GM12878 (cell line): ENCODE measurements around the gene APH1B. TPM values are rescaled to one million over a fixed set of nuclear protein-coding genes. Genes with fewer than 3 reads are reported as not detected.

ENCODE experiments used
- ATAC-seq: fragments of 200-7000 bp; cut with Tn5 transposase; 3 replicates; pipeline ENCODE4 v1.9.1; 2020; ENCODE audit warnings: mild to moderate bottlenecking, moderate library complexity
- BruUV-seq: library from RNA; stranded (reverse); fragments of 400-500 nt; replicated peaks from 2 replicates; lab custom pipeline; 2021; lab: Mats Ljungman, UMichigan
- CTCF ChIA-PET: fragments of 300-600 bp; sonication (Branson Sonifier 250); formaldehyde crosslinking; extraction: SDS; loops from one replicate; lab custom pipeline; 2021; ENCODE audit warnings: inconsistent platforms; lab: Yijun Ruan, JAX
- POLR2A ChIA-PET: fragments of 350-600 bp; formaldehyde crosslinking; extraction: SDS; loops from one replicate; lab custom pipeline; 2021; ENCODE audit warnings: inconsistent platforms; lab: Charles Lee
- RAD21 ChIA-PET: fragments of 300-600 bp; sonication (Branson Sonifier 250); formaldehyde crosslinking; loops from one replicate; lab custom pipeline; 2023; ENCODE audit warnings: antibody characterized with exemption; ENCODE audit not compliant: unreplicated experiment; lab: Charles Lee
- SMC1A ChIA-PET: fragments of 300-600 bp; sonication (Branson Sonifier 250); formaldehyde crosslinking; loops from one replicate; lab custom pipeline; 2023; ENCODE audit not compliant: unreplicated experiment, uncharacterized antibody; lab: Charles Lee
- DNase-seq: peaks from one replicate; pipeline ENCODE4 v3.0.0-alpha.2; 2011; ENCODE audit warnings: low read depth, low spot score
- FAIRE-seq: peaks from 3 replicates; lab custom pipeline; 2011; peaks lifted over from hg19 to GRCh38; lab: Jason Lieb, UNC
- H2AFZ ChIP-seq: 2 replicates; pipeline ENCODE4 v1.6.0; 2011; ENCODE audit warnings: low read depth, low read length, control low read depth; ENCODE audit not compliant: control insufficient read depth
- H3K27ac ChIP-seq: 2 replicates; pipeline ENCODE4 v1.5.1; 2011; ENCODE audit warnings: control low read depth; ENCODE audit not compliant: control insufficient read depth, insufficient read depth
- H3K27me3 ChIP-seq, 2 experiments: replicated peaks in 1 of 2; 2 replicates each; pipeline versions ENCODE4 v1.6.0 to v1.6.1; 2011; ENCODE audit warnings: low read length in 1 of 2; ENCODE audit not compliant: control insufficient read depth in 2 of 2, insufficient read depth in 2 of 2
- H3K36me3 ChIP-seq, 2 experiments: 2 replicates each; pipeline ENCODE4 v1.5.1; 2011; ENCODE audit warnings: low read length in 1 of 2; ENCODE audit not compliant: control insufficient read depth in 2 of 2, insufficient read depth in 2 of 2
- H3K4me1 ChIP-seq: 2 replicates; pipeline ENCODE4 v1.6.1; 2011; ENCODE audit warnings: mild to moderate bottlenecking, low read length, moderate library complexity, mixed read lengths; ENCODE audit not compliant: control insufficient read depth, insufficient read depth
- H3K4me2 ChIP-seq: 2 replicates; pipeline ENCODE4 v1.6.0; 2011; ENCODE audit warnings: control low read depth; ENCODE audit not compliant: control insufficient read depth, insufficient read depth
- H3K4me3 ChIP-seq: fragments of 200-600 bp; sonication (generic); 2 replicates; pipeline ENCODE4 v1.5.1; 2016
- H3K79me2 ChIP-seq: 2 replicates; pipeline ENCODE4 v1.6.0; 2011; ENCODE audit warnings: low read length; ENCODE audit not compliant: control insufficient read depth, insufficient read depth
- H3K9ac ChIP-seq: 2 replicates; pipeline ENCODE4 v1.8.0; 2011; ENCODE audit warnings: low read length, control low read depth, mixed read lengths; ENCODE audit not compliant: control insufficient read depth, insufficient read depth
- H3K9me3 ChIP-seq: replicated peaks from 3 replicates; pipeline ENCODE4 v1.5.1; 2011; ENCODE audit warnings: mild to moderate bottlenecking, low read length; ENCODE audit not compliant: control insufficient read depth, insufficient read depth
- H4K20me1 ChIP-seq: 2 replicates; pipeline ENCODE4 v1.6.0; 2011; ENCODE audit not compliant: control insufficient read depth, insufficient read depth
- BRCA1 ChIP-seq: IDR thresholded peaks from 2 replicates; pipeline ENCODE4 v1.6.1; 2011; ENCODE audit warnings: low read depth, low read length, improper control_type of control experiment
- HCFC1 ChIP-seq: fragments of 150-350 bp; IDR thresholded peaks from 2 replicates; pipeline ENCODE4 v1.6.1; 2014; ENCODE audit warnings: low read length
- KDM1A ChIP-seq: fragments of 200-600 bp; sonication (generic); IDR thresholded peaks from 2 replicates; pipeline ENCODE4 v1.6.1; 2016; ENCODE audit warnings: borderline replicate concordance
- MTA3 ChIP-seq: IDR thresholded peaks from 2 replicates; pipeline ENCODE4 v1.6.1; 2012; ENCODE audit warnings: low read length, inconsistent platforms, borderline replicate concordance
- MXI1 ChIP-seq: fragments of 150-350 bp; IDR thresholded peaks from 2 replicates; pipeline ENCODE4 v1.6.1; 2011; ENCODE audit warnings: low read depth, mild to moderate bottlenecking, inconsistent platforms, low read length, improper control_type of control experiment
- NFXL1 ChIP-seq: fragments of 450-650 bp; IDR thresholded peaks from 2 replicates; pipeline ENCODE4 v1.6.1; 2017; ENCODE audit warnings: antibody characterized with exemption, mild to moderate bottlenecking, borderline replicate concordance
- NFYA ChIP-seq: IDR thresholded peaks from 2 replicates; pipeline ENCODE4 v1.6.1; 2011; ENCODE audit warnings: low read depth, mild to moderate bottlenecking, low read length, improper control_type of control experiment, borderline replicate concordance
- NRF1 ChIP-seq: conservative IDR thresholded peaks from 2 replicates; pipeline ENCODE4 v1.6.1; 2011; ENCODE audit warnings: mild to moderate bottlenecking, low read depth, low read length, improper control_type of control experiment
- POLR2AphosphoS2 ChIP-seq: IDR thresholded peaks from 2 replicates; pipeline ENCODE4 v1.6.1; 2011; ENCODE audit warnings: low read depth, mild to moderate bottlenecking, low read length, improper control_type of control experiment, moderate library complexity
- POU2F2 ChIP-seq: IDR thresholded peaks from 3 replicates; pipeline ENCODE4 v1.6.1; 2011; ENCODE audit warnings: low read depth, mild to moderate bottlenecking, low read length, borderline replicate concordance
- RAD21 ChIP-seq: IDR thresholded peaks from 2 replicates; pipeline ENCODE4 v1.6.1; 2011; ENCODE audit warnings: mild to moderate bottlenecking, low read depth, low read length, moderate library complexity; ENCODE audit not compliant: insufficient read depth
- SIX5 ChIP-seq: IDR thresholded peaks from 2 replicates; pipeline ENCODE4 v1.6.1; 2011; ENCODE audit warnings: mild to moderate bottlenecking, low read depth, low read length, moderate library complexity; ENCODE audit not compliant: severe bottlenecking
- ZNF207 ChIP-seq: fragments of 450-650 bp; IDR thresholded peaks from 2 replicates; pipeline ENCODE4 v1.6.1; 2014; ENCODE audit warnings: antibody characterized with exemption, mild to moderate bottlenecking, borderline replicate concordance
- ZZZ3 ChIP-seq: IDR thresholded peaks from 2 replicates; pipeline ENCODE4 v1.6.1; 2011; ENCODE audit warnings: low read depth; ENCODE audit not compliant: control insufficient read depth, insufficient read length
- WGBS: methylation state at CpG from one replicate; pipeline ENCODE4 v1.1.6; 2016; ENCODE audit warnings: low lambda C conversion rate; ENCODE audit not compliant: insufficient replicate concordance, insufficient coverage; ENCODE audit errors: missing lambda C conversion rate; 5-methylcytosine and 5-hydroxymethylcytosine counted together
- in situ Hi-C: fragments of 300-500 bp; cut with MboI; formaldehyde crosslinking; loops from 9 replicates; pipeline ENCODE4 v1.14.3; 2018; ENCODE audit warnings: mixed read lengths
- intact Hi-C: fragments of 100-400 bp; cut with micrococcal nuclease; formaldehyde crosslinking; loops from one replicate; pipeline ENCODE4 v1.14.2; 2022; ENCODE audit not compliant: unreplicated experiment
- polyA plus RNA-seq, 11 experiments: library from polyadenylated mRNA; depleted of rRNA in 4 of 11; unstranded in 6 of 11; stranded (reverse) in 5 of 11; fragments of >200 nt; fragmentation: Nextera tagmentation in 4 of 11; fragmentation: Illumina TruSeq in 1 of 11; extraction: Ambion mirVana in 4 of 11; extraction: Trizol in 1 of 11; gene quantifications; 1 replicate in 1 of 11; 2 replicates in 10 of 11; pipeline versions ENCODE4 v1.2.1 to v1.2.3, GENCODE V29; 2011 to 2016; ENCODE audit warnings: inconsistent platforms in 2 of 11, missing spikeins in 2 of 11, low read depth in 1 of 11
- total RNA-seq, 4 experiments: library from RNA; depleted of rRNA in 3 of 4; stranded (reverse); fragments of >200 nt in 3 of 4; fragmentation: Illumina TruSeq in 1 of 4; extraction: Trizol in 1 of 4; gene quantifications; 2 replicates each; pipeline versions ENCODE4 v1.2.1 to v1.2.3, GENCODE V29; 2013 to 2021
- TF ChIP-seq, protein P1 (sequence below): fragments of 450-650 bp; IDR thresholded peaks from 2 replicates; pipeline ENCODE4 v1.6.1; 2016; ENCODE audit warnings: mild to moderate bottlenecking
- TF ChIP-seq, protein P2 (sequence below): fragments of 450-650 bp; IDR thresholded peaks from 2 replicates; pipeline ENCODE4 v1.6.1; 2017; ENCODE audit warnings: mild to moderate bottlenecking
- TF ChIP-seq, protein P3 (sequence below): IDR thresholded peaks from 2 replicates; pipeline ENCODE4 v1.6.1; 2012; ENCODE audit warnings: low read depth, low read length, improper control_type of control experiment
- TF ChIP-seq, protein P4 (sequence below): IDR thresholded peaks from 2 replicates; pipeline ENCODE4 v1.6.1; 2012; ENCODE audit warnings: low read depth, low read length, improper control_type of control experiment

Gene APH1B
- total and polyA plus RNA-seq, 10 of the 15 experiments (the other 5 are each of a cell fraction or from before 2014, with no cell fraction given): 5.0 to 20.8 (median 11.1) TPM

DNA sequence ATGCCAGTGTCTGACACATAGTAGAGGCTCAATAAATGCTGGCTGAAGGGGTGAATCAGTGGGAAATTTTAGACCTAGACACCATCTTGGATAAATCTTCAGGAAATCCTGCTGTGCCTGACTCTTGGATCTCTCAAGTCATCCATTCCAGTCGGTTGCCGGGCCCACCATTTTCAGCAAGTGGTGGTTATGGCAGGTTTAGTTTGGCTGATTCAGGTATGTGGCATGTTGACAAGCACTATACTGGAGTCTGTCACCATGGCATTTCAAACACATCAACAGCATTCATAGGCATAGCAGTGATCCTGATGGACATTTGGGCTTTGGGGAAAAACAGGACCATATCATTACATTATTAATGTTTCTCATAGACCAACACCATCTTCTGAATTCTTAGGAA is 25.7 kb upstream of the APH1B start:
- no peaks in the 10 kb centered on the region for H3K9me3 ChIP-seq
- FAIRE-seq: no peak
- H3K4me3 ChIP-seq: no peak overlapping the region
- no peaks in the 10 kb centered on the region for H4K20me1 ChIP-seq
- ATAC-seq: no peak
- H3K79me2 ChIP-seq: no peaks in the 10 kb centered on the region
- SMC1A ChIA-PET: interaction anchor here (1.0 to 2.9 kb wide), 3 partner anchors 10 to 67 kb away, joined by 3 to 10 read pairs (median 3); no protein-coding TSS in a partner anchor
- WGBS: 97% methylated on average over 2 of the region's 2 CpGs
- no peak overlapping the region for H3K27ac ChIP-seq
- no peak for DNase-seq
- H3K27me3 ChIP-seq: no peaks in the 10 kb centered on the region
- no peak overlapping the region for H3K9ac ChIP-seq
- CTCF ChIA-PET: interaction anchor here (1.1 kb wide), 2 partner anchors 10 to 13 kb away, joined by 3 to 5 read pairs; no protein-coding TSS in a partner anchor
- peaks cover 2 to 24% of the 10 kb centered on the region in 2 experiments for H3K36me3 ChIP-seq
- BruUV-seq: no TSS peak
- no peaks in the 10 kb centered on the region for H3K4me1 ChIP-seq
- in situ Hi-C loops: no loop called here
- no peak overlapping the region for H2AFZ ChIP-seq
- POLR2A ChIA-PET: interaction anchor here (1.0 kb wide), 1 partner anchor 94 kb away, joined by 3 read pairs; the partner anchor contains the start of gene RPS27L
- RAD21 ChIA-PET: no interaction called here
- H3K4me2 ChIP-seq: no peak overlapping the region
- intact Hi-C loops: no loop called here
- TF ChIP-seq MXI1: no peak
- TF ChIP-seq SIX5: no peak
- TF ChIP-seq KDM1A: no peak
- no peak for TF ChIP-seq BRCA1
- no peak for TF ChIP-seq POU2F2
- no peak for TF ChIP-seq ZZZ3
- TF ChIP-seq NFXL1: no peak
- TF ChIP-seq, protein P1, sequence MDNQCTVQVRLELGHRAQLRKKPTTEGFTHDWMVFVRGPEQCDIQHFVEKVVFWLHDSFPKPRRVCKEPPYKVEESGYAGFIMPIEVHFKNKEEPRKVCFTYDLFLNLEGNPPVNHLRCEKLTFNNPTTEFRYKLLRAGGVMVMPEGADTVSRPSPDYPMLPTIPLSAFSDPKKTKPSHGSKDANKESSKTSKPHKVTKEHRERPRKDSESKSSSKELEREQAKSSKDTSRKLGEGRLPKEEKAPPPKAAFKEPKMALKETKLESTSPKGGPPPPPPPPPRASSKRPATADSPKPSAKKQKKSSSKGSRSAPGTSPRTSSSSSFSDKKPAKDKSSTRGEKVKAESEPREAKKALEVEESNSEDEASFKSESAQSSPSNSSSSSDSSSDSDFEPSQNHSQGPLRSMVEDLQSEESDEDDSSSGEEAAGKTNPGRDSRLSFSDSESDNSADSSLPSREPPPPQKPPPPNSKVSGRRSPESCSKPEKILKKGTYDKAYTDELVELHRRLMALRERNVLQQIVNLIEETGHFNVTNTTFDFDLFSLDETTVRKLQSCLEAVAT: no peak
- TF ChIP-seq, protein P2, sequence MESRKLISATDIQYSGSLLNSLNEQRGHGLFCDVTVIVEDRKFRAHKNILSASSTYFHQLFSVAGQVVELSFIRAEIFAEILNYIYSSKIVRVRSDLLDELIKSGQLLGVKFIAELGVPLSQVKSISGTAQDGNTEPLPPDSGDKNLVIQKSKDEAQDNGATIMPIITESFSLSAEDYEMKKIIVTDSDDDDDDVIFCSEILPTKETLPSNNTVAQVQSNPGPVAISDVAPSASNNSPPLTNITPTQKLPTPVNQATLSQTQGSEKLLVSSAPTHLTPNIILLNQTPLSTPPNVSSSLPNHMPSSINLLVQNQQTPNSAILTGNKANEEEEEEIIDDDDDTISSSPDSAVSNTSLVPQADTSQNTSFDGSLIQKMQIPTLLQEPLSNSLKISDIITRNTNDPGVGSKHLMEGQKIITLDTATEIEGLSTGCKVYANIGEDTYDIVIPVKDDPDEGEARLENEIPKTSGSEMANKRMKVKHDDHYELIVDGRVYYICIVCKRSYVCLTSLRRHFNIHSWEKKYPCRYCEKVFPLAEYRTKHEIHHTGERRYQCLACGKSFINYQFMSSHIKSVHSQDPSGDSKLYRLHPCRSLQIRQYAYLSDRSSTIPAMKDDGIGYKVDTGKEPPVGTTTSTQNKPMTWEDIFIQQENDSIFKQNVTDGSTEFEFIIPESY: no peak
- no peak for TF ChIP-seq NFYA
- TF ChIP-seq HCFC1: no peak
- TF ChIP-seq, protein P3, sequence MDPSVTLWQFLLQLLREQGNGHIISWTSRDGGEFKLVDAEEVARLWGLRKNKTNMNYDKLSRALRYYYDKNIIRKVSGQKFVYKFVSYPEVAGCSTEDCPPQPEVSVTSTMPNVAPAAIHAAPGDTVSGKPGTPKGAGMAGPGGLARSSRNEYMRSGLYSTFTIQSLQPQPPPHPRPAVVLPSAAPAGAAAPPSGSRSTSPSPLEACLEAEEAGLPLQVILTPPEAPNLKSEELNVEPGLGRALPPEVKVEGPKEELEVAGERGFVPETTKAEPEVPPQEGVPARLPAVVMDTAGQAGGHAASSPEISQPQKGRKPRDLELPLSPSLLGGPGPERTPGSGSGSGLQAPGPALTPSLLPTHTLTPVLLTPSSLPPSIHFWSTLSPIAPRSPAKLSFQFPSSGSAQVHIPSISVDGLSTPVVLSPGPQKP: no peak
- TF ChIP-seq POLR2AphosphoS2: no peak
- TF ChIP-seq, protein P4, sequence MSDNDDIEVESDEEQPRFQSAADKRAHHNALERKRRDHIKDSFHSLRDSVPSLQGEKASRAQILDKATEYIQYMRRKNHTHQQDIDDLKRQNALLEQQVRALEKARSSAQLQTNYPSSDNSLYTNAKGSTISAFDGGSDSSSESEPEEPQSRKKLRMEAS: no peak
- no peak for TF ChIP-seq NRF1
- TF ChIP-seq MTA3: no peak
- no peak for TF ChIP-seq ZNF207
- TF ChIP-seq RAD21: no peak
